ENCODE measurements around the gene KRT1.

- TF ChIP-seq GATA2 (IDR thresholded peaks at IDR 0.05; ENCODE audit: low read depth, low read length) (no peak), GATA3 (IDR thresholded peaks at IDR 0.05; ENCODE audit: low read depth, low read length) (no peak)
These were observed 17.9 kb downstream of the KRT1 start for GRCh38 chr12:52662093-52662917.
